H1 (cell line): ENCODE data around the gene SH3RF3. TPM values are rescaled to one million over a fixed set of nuclear protein-coding genes. Genes with fewer than 3 reads are reported as not detected.

ENCODE experiments used
- KDM5A ChIP-seq: fragments of 200-600 bp; IDR thresholded peaks from 2 replicates; pipeline ENCODE4 v1.7.1; 2012; ENCODE audit warnings: mild to moderate bottlenecking, low read length, inconsistent platforms, mixed read lengths
- polyA plus RNA-seq, 7 experiments: library from polyadenylated mRNA; depleted of rRNA in 3 of 7; stranded (reverse) in 5 of 7; unstranded in 2 of 7; fragments of >200 nt in 5 of 7; fragments of 200-250 nt in 2 of 7; gene quantifications; 1 replicate in 5 of 7; 2 replicates in 1 of 7; 4 replicates in 1 of 7; pipeline versions ENCODE4 v1.2.1 to v1.2.3, GENCODE V29; 2011 to 2013; ENCODE audit warnings: missing spikeins in 2 of 7, mixed read lengths in 2 of 7
- total RNA-seq: library from RNA; stranded (reverse); fragmentation: NEBNext Ultra II Directional; extraction: Animal tissue kit (Norgen Biotek cat#: 25700); gene quantifications from 2 replicates; pipeline ENCODE4 v1.2.1, GENCODE V29; 2021

The SH3RF3 gene
- total and polyA plus RNA-seq, 2 of the 8 experiments (the other 6 are each of a cell fraction or from before 2014, with no cell fraction given) = 0.11 to 0.65 TPM

DNA sequence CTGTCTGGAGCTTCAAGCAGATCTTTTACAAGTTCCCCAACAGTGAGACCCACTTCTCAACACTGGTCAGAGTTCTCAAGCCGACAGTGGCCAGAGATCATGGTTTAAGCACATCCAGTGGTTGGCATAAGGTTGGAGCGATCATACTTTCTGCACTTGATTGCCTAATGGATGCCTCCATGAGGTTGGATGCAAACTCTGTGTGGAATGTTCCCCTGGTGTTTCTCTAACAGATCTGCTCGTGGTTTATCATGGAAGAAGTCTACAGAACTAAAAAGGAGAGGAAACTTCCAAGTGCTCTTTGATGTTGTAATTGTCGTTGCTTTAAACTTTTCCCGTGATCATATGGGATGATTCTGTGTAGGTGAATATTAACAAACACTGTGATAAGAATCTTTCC is 60.7 kb downstream of the SH3RF3 start (continued):
- no peak for TF ChIP-seq KDM5A
